Activated effector memory CD4-positive, alpha-beta T cell treated with Interleukin-2 at 50 U/mL for 16 hours (primary cell): Measurements from ENCODE around the gene MYLK.

Experiments used
- DNase-seq: peaks from one replicate; pipeline ENCODE4 v3.0.0-alpha.2; 2020

MYLK gene

GRCh38 chr3:123584284-123584987 lies 299.7 kb downstream of the MYLK start:
- DNase-seq, result no peak

DNA sequence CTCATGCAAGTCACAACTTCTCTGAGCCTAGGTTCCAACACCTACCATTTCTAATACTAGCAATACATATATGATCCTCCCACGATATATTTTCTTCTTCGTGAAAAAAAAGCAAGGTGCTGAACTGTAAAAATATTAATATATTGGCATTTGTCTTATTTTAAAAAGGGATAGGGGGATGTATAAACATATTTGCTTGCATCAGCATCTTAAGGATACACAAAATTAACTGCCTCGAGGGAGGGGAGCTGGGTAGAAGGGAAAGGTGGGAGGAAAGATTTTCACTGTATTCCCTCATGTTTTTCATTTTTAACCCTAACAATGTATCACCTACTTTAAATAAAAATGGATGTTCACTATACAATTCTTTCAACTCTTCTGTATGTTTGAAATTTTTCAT lies 300.6 kb downstream of the MYLK start:
- DNase-seq, result no peak

DNA sequence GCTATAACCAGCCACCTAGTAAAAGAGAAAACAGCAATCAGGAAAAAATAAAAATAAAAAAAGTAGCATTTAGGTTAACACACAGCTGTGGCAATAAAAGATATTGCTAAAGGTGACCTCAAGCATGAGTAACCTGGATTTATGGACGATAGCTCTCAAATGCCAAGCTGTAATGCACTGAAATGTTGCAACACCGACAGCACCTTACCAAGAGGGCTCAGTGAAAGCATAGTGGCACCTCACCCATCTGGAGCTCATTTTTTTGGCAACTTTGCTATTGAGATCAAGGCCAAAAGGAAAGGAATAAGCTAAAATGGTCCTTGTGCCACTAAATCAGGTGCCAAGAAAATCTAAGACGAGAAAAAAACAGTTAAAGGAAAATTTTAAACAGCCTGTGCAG lies 301.8 kb downstream of the MYLK start:
- no peak for DNase-seq

DNA sequence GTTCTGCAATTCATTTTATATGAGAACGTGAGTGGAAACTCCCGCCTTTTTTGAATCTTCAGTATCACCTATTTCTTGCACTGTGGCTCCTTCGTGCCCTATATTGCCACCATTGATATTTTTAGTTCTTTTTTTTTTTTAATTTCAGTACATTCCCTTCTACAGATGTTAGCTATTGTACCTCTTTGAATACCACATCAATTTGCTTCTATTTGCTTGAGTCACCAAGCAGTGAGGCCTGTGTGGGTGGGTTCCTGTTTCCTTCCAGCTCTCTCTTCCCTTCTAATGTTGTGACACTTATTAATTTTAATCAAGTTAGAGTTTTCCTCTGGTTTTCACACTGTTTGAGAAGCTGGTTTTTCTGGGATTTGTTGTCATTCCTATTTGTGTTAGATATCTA lies 308.0 kb downstream of the MYLK start:
- no peak for DNase-seq

DNA sequence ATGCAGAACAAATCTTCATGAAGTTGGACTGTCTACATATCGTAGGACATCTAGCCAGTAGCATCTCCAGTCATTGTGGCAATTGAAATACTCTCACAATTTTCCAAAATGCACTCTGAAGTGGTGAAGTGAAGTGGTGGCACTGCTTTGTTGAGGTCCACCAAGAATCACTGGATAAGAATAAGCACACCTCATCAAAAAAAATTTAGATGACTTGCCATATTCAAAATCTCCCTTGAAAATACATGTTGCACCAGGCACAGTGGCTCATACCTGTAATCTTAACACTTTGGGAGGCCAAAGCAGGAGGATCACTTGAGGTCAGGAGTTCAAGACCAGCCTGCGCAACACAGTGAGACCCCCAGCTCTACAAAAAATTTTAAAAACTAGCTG lies 312.2 kb downstream of the MYLK start:
- DNase-seq, result no peak

DNA sequence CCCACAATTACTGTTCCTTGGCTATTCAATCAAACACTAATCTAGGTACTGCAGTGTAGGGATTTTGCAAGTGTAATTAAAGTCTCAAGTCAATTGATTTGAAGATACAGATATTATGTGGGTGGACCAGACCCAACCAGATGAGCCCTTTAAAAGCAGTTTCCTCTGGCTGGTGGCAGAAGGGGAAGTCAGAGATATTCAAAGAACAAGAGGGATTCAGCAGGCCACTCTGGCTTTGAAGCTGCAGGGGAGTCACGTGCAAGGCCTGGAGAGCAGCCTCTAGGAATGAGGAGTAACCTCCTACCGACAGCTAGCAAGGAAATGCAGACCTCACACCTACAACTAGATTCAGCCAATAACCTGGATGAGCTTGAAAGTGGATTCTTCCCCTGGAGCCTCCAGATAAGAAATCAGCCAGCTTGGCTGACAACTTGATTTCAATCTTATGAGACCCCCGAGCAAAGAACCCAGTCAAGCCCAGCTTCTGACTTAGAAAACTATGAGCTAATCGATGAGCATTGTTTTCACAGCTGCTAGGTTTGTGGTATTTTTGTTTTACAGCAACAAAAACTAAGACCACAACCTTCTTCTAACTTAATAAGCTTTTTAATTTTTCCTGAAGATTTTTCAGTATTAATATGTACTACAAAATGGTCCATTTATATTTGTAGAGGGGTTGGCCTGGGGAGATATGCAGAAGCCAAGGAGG lies 312.7 kb downstream of the MYLK start:
- no peak for DNase-seq

DNA sequence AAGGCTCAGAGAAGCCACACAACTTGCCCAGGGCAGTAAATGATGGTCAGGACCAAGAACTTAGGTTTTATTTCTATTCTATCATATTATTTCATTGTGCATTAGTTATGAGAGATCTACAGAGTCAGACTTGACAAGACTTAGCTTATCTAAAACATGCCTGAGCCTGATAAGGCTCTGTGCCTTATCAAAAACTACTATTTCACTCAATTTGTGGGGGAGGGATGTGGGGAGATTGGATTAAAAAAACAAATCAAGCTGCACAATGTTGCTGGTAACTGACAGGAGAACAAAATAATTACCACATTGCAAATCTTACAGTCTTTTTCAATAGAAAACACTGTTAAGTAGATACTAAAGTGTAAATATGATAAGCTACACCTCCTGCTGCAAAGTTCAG lies 315.3 kb downstream of the MYLK start:
- DNase-seq, result no peak

- DNase-seq, result no peak
Measured at GRCh38 chr3:123568034-123568433, 316.1 kb downstream of the MYLK start.

DNA sequence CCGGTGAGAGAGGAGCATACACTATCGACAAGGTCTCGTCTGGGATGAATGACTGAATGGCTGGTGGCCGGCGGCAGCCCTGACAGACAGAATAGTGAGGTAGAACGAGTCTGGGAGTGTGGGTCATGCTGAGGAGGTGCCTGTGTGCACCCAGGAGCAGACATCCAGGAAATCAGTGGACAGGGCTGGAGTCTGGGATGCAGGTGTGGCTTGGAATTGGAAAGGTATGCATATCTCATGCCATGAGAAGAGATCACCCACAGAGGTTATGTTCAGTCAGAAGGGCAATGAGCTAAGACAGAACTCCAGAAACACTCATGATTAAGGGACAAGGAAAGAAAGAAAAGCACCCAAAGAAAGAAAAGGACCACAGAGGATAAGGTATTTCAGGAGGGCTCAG lies 320.1 kb downstream of the MYLK start:
- no peak for DNase-seq

DNA sequence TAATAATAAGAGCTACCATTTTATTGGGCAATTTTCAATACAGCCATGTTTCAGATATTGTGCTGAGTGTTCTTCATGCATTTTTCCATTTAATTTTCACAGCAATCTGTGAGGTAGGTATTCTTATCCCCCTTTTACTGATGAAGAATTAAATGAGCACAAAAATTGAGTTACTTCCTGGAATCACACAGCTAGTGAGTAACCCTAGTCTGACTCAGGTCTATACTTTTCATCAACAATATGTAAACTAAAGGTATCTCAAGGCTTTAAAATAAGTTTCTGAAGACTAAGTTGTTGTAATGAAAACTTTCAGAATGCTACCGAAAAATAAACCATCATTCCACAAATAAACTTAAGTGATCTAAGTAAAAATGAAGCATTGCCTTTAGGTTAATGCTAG lies 321.6 kb downstream of the MYLK start:
- DNase-seq, result no peak

- no peak for DNase-seq
Measured at GRCh38 chr3:123561188-123561587, 322.9 kb downstream of the MYLK start.
